HG03108 (cell line): ENCODE results near the gene C2CD2.
"Not testable (repeated sequence)": the region's sequence is repeated elsewhere in the genome, so short reads cannot be mapped to it uniquely, and the experiment has no call there.

Experiments used
- ATAC-seq: cut with Tn5 transposase; IDR thresholded peaks from one replicate; pipeline ENCODE4 v1.9.1; 2021; ENCODE audit warnings: moderate library complexity; ENCODE audit not compliant: unreplicated experiment

Gene C2CD2

DNA sequence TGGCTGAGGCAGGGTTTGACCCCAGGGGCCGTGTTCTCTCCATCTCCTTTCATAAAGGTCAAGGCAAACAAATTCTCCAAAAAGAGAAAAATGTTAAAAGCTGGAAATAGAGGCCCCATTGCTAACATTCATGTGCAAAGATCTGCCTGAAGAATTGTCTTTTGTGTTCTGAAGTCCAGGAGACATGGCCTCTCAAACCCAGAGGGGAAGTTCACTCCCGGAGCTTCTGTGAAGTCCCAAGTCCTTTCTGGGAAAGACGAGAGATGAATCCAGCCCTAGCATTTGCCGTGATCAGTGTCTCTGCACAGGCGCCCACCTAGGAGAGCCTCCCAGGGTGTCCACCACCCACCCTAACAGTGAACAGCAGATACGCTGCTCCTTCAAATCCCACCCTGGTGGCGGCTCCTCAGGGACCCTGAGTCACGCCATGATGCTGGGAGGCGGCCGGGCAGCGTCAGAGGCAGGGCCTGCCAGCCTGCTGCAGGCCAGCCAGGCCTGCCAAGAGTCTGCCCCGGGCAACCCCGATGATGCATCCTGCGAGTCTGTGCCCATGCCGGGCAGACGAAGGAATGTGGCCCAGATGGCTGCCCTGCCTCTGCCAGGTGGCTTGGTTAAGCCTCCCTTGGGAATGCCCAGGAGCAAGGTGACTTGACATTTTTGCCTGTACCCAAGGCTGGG, 5.2 kb upstream of the C2CD2 start:
- no peak for ATAC-seq

DNA sequence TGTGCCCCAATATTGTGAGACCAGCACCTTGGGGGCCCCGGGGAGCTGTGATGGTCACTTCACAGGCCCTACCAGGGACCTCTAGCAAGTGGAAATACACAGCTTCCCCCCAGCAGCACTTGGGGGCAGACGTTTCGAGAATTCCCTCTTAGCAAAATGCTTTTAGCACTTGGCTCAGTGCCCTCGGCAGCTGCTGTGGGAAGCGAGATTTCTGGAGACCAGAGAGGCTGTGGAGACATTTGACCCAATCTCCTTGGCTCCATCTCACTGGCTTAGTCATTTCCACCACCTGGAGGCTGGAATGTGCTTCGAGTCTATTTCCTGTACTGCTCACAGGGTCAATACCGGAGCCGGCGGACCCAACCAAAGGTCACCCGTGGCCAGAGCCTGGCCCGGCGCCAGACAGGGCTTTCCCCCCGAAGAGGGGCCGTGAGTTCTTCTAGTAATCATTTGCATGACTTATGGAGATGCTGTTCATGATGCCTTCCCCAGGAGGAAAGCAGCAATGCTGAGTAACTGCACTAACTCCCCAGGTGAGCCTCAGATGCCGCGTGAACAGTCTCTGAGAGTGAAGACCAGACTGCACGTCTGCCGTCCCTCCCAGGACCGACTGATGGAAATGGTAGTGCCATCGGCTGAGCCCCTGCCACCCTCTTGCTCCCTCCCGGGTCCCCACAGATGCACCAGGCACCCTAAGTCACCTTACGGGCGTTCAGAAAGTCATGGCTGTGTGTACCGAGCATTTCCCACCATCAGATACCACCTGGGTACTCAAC, 4.4 kb upstream of the C2CD2 start:
- ATAC-seq, result no peak

DNA sequence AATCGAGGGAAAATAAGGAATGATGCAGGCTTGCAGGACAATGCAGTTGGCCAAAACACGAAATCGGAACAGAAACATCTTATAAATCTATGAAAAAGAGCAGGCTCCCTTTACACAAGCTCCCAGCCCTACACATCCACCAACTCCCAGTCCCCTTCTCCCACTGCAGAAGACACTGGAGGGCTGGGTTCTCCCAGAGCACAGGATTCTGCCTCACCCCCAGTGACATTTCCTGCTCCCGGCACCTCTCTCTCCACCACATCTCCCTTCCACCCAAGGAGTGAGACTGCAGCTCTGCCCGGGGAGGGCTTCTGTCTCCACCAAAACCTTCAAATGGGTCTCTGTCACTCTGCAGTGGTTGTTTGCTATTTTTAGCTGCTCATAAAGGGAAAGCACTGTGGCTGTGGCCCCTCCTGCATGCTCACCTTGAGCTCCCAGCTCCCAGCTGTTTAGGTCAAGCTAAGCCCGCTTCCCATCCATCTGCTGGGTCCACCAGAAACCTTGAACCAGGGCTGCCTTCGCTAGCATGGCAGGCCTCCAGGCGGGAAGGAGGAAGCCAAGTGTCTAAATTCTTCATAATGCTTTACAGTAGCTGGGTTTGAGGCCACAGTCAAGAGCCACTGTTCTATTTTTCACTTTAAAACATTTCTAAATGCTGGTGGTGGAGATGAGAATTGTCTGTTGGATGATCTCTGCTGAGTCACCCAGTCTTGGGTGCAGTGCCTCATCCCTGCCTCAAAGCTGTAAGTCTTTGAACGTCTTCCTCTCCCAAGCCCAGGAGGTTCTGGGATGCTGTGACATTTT, 3.3 kb upstream of the C2CD2 start:
- no peak for ATAC-seq

GRCh38 chr21:41955516-41955915, 1.7 kb upstream of the C2CD2 start:
- ATAC-seq, result no peak

DNA sequence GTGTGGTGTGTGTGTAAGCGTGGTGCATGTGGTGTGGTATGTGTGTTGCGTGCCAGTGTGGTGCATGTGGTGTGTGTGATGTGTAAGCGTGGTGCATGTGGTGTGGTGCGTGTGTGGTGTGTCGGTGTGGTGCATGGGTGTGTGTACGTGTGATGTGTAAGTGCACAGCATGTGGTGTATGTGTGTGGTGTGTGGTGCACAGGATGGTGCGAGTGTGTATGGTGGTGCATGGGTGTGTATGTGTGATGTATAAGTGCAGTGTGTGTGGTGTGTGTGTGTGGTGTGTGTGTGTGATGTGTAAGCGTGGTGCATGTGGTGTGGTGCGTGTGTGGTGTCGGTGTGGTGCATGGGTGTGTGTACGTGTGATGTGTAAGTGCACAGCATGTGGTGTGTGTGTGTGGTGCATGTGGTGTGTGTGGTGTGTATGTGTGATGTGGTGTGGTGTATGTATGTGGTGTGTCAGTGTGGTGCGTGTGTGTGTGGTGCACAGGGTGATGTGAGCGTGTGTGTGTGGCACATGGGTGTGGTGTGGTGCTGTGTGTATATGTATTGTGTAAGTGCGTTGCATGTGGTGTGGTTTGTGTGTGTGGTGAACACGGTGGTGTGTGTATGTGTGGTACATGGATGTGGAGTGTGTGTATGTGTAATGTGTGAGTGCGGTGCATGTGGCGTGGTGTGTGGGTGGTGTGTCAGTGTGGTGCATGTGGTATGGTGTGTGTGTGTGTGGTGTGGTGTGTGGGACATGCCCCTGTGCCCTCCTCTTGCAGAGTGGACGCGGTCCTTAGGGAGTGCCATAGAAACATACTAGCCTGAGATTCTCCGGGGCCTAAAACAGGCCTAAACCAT, 1.1 kb upstream of the C2CD2 start:
- ATAC-seq, result no peak

DNA sequence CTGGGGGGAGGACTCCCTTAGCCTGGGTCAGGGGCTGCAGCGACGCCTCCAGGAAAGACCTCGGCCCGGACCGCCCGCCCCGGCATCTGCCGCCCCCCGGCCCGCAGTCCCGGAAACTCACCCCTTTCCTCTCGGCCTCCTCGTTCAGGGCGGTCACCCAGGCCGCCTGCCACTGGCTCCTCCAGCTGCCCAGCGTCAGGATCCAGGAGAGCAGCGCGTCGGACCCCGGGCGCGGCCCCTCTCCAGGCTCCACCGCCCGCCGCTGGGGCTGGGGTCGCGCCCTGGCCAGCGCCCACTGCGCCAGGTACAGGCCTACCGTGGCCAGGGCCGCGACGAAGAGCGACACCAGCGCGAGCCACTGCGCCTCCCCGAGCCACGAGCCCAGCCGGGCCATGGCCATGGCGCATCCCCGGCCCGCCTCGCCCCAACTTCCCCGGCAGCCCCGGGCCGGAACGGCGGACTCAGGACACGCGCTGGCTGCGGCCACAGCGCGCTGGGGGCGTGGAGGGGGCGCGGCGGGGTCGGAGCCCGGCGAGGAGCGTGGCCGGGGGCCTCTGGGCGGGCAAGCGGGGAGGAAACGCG, 478 bp downstream of the C2CD2 start:
- ATAC-seq, result peak; percentile 23

DNA sequence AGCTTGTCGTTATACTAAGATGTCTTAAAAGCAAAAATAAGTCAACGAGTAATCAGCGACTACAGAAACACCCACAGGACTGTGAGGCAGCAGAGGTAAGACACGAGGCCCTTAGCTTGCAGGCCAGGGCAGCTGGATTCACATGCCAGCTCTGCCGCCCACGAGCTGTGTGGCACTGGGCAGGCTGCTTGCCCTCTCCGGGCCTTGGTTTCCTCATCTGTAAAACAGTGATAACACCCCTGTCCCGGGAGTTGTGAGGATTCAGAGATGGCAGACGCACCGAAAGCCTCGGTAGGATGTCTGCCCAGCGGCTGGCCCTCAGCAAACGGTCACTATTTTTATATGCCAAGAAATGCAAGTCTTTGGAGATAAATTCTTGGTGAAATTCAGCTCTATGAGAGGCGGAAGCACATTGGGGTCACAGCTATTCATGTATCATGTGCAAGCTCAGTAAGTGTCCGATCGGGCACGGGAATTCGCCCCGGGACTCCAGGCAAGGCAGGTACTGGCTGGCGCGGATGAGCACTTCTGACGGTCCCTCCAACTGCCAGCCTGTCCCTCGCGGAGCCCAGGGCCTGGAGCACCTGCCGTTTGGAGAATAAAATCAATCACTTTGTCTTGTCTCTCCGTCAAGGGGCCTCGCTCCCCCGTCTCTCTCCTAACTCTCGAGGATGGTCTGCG, 1.1 kb downstream of the C2CD2 start:
- ATAC-seq, result no peak

GRCh38 chr21:41951876-41952567, 1.8 kb downstream of the C2CD2 start:
- ATAC-seq, result no peak

DNA sequence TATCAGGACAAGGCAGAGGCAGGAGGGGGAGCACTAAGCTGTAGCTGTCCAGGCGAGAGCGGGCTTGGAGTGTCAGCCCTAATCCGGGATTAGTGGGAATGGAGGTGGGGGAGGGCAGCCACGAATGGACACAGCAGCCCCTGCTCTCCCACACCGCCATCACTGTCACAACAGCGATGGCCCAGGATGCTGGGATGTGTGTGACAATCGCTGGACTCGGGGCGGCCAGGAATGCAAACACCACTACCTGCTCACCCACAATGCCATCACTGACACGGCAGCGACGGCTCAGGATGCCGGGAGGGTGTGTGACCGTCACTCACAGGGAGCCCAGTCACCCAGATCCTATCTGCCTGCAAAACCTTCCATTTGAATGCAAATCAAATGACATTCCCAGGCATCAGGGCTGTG, 2.9 kb downstream of the C2CD2 start:
- ATAC-seq, result no peak

DNA sequence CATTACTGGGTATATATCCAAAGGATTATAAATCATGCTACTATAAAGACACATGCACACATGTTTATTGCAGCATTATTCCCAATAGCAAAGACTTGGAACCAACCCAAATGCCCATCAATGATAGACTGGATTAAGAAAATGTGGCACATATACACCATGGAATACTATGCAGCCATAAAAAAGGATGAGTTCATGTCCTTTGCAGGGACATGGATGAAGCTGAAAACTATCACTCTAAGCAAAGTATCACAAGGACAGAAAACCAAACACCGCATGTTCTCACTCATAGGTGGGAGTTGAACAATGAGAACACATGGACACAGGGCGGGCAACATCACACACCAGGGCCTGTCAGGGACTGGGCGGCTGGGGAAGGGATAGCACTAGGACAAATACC, 4.2 kb downstream of the C2CD2 start:
- not testable (repeated sequence) for ATAC-seq

GRCh38 chr21:41948901-41949300, 4.9 kb downstream of the C2CD2 start:
- no peak for ATAC-seq

GRCh38 chr21:41948078-41948895, 5.5 kb downstream of the C2CD2 start:
- ATAC-seq, result no peak

- no peak for ATAC-seq
Observed at GRCh38 chr21:41945982-41946381, 7.8 kb downstream of the C2CD2 start.

GRCh38 chr21:41943851-41944250, 10.0 kb downstream of the C2CD2 start:
- ATAC-seq, result no peak

DNA sequence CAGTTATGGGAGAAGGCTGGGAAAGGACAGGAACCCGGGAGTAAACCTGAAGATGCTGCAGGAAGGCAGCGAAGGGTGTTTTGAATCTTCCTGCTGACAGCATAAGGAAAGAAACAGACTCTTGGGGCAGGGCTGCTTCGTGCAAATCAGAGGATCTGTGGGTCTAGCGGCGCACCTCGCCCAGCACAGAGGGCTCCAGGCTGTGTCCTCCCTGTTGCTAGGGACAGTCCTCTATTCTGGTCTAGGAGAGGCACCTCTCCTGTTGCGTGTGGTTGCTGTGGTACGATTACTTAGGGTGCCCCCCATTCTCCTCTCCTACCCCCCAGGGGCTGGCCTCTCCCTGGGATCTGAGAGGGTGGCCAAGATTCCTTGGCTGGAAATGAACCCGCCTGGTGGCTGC, 11.4 kb downstream of the C2CD2 start:
- ATAC-seq, result no peak

GRCh38 chr21:41941941-41942340, 11.9 kb downstream of the C2CD2 start:
- no peak for ATAC-seq

GRCh38 chr21:41940431-41940830, 13.4 kb downstream of the C2CD2 start:
- ATAC-seq, result no peak

DNA sequence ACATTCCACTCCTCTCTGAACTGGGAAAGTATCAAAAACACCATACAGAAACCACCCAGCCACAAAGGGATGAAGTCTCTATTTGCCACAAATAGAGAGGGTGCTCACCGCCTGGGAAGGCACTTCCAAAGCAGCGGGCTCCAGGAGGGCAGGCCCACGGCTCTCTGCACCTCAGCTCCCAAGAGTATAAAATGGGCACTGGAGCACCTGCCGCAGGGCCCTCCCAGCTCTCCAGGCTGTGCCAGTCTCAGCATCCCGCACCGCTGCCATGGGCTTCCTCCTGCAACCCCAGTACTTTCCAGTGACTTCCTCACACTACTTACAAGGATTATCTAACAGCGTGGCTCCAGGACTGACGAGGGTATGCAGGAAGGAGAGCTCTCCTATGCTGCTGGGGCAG, 14.4 kb downstream of the C2CD2 start:
- ATAC-seq, result no peak
